DND-41 (cell line): ENCODE measurements around the gene CLPTM1L.

ENCODE experiments used
- ATAC-seq: fragments of 200-7000 bp; cut with Tn5 transposase; 3 replicates; pipeline ENCODE4 v1.9.1; 2021; ENCODE audit warnings: low read depth; ENCODE audit not compliant: insufficient read depth
- DNase-seq: peaks from one replicate; pipeline ENCODE4 v3.0.0-alpha.2; 2020
- H2AFZ ChIP-seq: 2 replicates; pipeline ENCODE4 v1.6.0; 2012; ENCODE audit warnings: low read depth, low read length
- H3K27ac ChIP-seq: 2 replicates; pipeline ENCODE4 v1.5.1; 2012; ENCODE audit warnings: low read length, inconsistent platforms
- H3K27me3 ChIP-seq: fragments of 200-600 bp; sonication (generic); 2 replicates; pipeline ENCODE4 v1.6.0; 2012; ENCODE audit warnings: low read length, mild to moderate bottlenecking, inconsistent platforms; ENCODE audit not compliant: insufficient read depth, poor library complexity
- H3K36me3 ChIP-seq: 2 replicates; pipeline ENCODE4 v1.5.1; 2012; ENCODE audit warnings: low read length, inconsistent platforms; ENCODE audit not compliant: insufficient read depth
- H3K4me1 ChIP-seq: 2 replicates; pipeline ENCODE4 v1.5.1; 2012; ENCODE audit warnings: mild to moderate bottlenecking, low read length; ENCODE audit not compliant: insufficient read depth
- H3K4me2 ChIP-seq: 2 replicates; pipeline ENCODE4 v1.6.0; 2012; ENCODE audit warnings: mild to moderate bottlenecking, moderate library complexity, low read length, inconsistent platforms; ENCODE audit not compliant: insufficient read depth
- H3K4me3 ChIP-seq, 2 experiments: fragments of 200-600 bp in 1 of 2; shearing (Covaris generic) in 1 of 2; 2 replicates each; pipeline ENCODE4 v1.5.1; 2012 to 2016; ENCODE audit warnings: inconsistent platforms in 2 of 2, low read length in 2 of 2, mild to moderate bottlenecking in 2 of 2, low read depth in 1 of 2, moderate library complexity in 1 of 2
- H3K79me2 ChIP-seq: 2 replicates; pipeline ENCODE4 v1.6.0; 2012; ENCODE audit warnings: low read length, inconsistent platforms; ENCODE audit not compliant: insufficient read depth
- H3K9ac ChIP-seq: 2 replicates; pipeline ENCODE4 v1.6.0; 2012; ENCODE audit warnings: low read depth, mild to moderate bottlenecking, inconsistent platforms, low read length, moderate library complexity
- H3K9me3 ChIP-seq: 2 replicates; pipeline ENCODE4 v1.5.1; 2012; ENCODE audit warnings: low read length, moderate library complexity, mild to moderate bottlenecking, inconsistent platforms; ENCODE audit not compliant: insufficient read depth, severe bottlenecking
- H4K20me1 ChIP-seq: 2 replicates; pipeline ENCODE4 v1.6.0; 2012; ENCODE audit warnings: low read length; ENCODE audit not compliant: insufficient read depth
- CTCF ChIP-seq: IDR thresholded peaks from 2 replicates; pipeline ENCODE4 v1.5.1; 2012; ENCODE audit warnings: borderline replicate concordance, low read length, moderate library complexity, mild to moderate bottlenecking; ENCODE audit not compliant: poor library complexity, severe bottlenecking; ENCODE audit errors: extremely low read depth
- EZH2 ChIP-seq: IDR thresholded peaks from 3 replicates; pipeline ENCODE4 v1.6.1; 2012; ENCODE audit warnings: borderline replicate concordance, low read depth, mild to moderate bottlenecking, moderate library complexity, low read length, inconsistent platforms; ENCODE audit not compliant: severe bottlenecking

Gene CLPTM1L

GRCh38 chr5:1331861-1332405 lies 13.0 kb downstream of the CLPTM1L start:
- no peak overlapping the region for H3K9ac ChIP-seq
- no peak overlapping the region for H3K4me3 ChIP-seq
- no peaks in the 10 kb centered on the region for H3K27me3 ChIP-seq
- H3K4me1 ChIP-seq = no peaks in the 10 kb centered on the region; the same call in none of the 2 replicates
- H3K27ac ChIP-seq = peak overlapping the region; percentile 5; the same call in 1 of the 2 replicates
- TF ChIP-seq CTCF = no peak
- peaks cover 85% of the 10 kb centered on the region for H3K79me2 ChIP-seq
- no peaks in the 10 kb centered on the region for H3K9me3 ChIP-seq
- peaks cover 66% of the 10 kb centered on the region for H4K20me1 ChIP-seq
- peaks cover 85% of the 10 kb centered on the region for H3K36me3 ChIP-seq
- ATAC-seq = peak; percentile 11; the same call in 1 of the 3 replicates
- H3K4me2 ChIP-seq = no peak overlapping the region
- H2AFZ ChIP-seq = no peak overlapping the region
- no peak for DNase-seq

GRCh38 chr5:1330847-1331831 lies 13.8 kb downstream of the CLPTM1L start:
- H3K79me2 ChIP-seq = peaks cover 82% of the 10 kb centered on the region
- TF ChIP-seq EZH2 (no peak), CTCF (no peak)
- no peaks in the 10 kb centered on the region; the same call in 1 of the 2 replicates for H3K4me1 ChIP-seq
- no peak for DNase-seq
- H3K27me3 ChIP-seq = no peaks in the 10 kb centered on the region
- peaks cover 62% of the 10 kb centered on the region for H4K20me1 ChIP-seq
- peak overlapping the region; percentile 10; the same call in 1 of the 2 replicates for H3K27ac ChIP-seq
- no peaks in the 10 kb centered on the region for H3K9me3 ChIP-seq
- peaks cover 80% of the 10 kb centered on the region for H3K36me3 ChIP-seq
- no peak overlapping the region for H3K4me2 ChIP-seq
- no peak overlapping the region for H3K4me3 ChIP-seq
- H3K9ac ChIP-seq = no peak overlapping the region
- no peak overlapping the region for H2AFZ ChIP-seq
- ATAC-seq = no peak

GRCh38 chr5:1330146-1330846 lies 14.6 kb downstream of the CLPTM1L start:
- Histone ChIP-seq H3K36me3 (peaks cover 80% of the 10 kb centered on the region), H3K4me1 (no peaks in the 10 kb centered on the region), H3K4me2 (no peak overlapping the region), H3K27me3 (no peaks in the 10 kb centered on the region), H4K20me1 (peaks cover 60% of the 10 kb centered on the region), H3K9me3 (no peaks in the 10 kb centered on the region), H3K27ac (0 out of 2 replicates have a peak overlapping the region, but pooled peaks have one; percentile 10), H3K4me3 (no peak overlapping the region), H2AFZ (no peak overlapping the region), H3K79me2 (peaks cover 79% of the 10 kb centered on the region), H3K9ac (no peak overlapping the region)
- ATAC-seq (no peak), DNase-seq (no peak)
- TF ChIP-seq EZH2 = no peak
- TF ChIP-seq CTCF = no peak
